ENCODE measurements around the gene P3H3.
A peak's percentile ranks its signal among the peaks of the same experiment; 100 is the strongest.
"Not testable (repeated sequence)": the region's sequence is repeated elsewhere in the genome, so short reads cannot be mapped to it uniquely, and the experiment has no call there.

P3H3 gene

DNA sequence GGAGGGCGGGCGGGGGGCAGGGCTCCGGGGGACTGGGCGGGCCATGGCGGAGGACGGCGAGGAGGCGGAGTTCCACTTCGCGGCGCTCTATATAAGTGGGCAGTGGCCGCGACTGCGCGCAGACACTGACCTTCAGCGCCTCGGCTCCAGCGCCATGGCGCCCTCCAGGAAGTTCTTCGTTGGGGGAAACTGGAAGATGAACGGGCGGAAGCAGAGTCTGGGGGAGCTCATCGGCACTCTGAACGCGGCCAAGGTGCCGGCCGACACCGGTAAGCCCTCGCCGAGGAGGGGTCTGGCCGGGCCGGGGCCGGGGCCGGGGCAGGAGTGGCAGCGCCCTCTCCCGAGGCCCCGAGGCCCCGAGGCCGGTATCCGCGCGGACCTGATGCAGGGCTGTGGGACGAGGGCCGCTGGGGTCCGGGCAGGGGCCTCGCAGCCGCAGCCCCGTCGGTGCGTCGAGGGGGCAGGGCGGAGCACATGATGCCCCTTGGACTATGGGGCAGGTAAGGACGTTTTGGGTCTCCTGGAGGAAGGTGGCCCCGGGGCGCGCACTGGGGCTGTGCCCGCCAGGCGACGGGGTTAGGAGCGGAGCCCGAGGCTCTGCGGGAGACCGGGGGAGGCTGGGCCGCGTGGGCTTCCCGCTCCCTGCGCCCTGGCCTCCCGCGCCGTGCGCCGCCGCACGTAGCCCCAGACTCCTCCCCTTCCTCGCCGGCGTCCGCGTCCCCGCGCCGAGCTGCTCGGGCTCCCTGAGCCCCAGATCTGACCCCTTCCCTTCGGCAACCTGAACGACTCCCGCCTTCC lies 39.4 kb downstream of the P3H3 start, which contains the start of gene TPI1:
TSS of gene TPI1 (plus strand) at position 119 of the 798 bp plus-strand sequence. CDS start at position 155, 36 bp downstream.
- DNase-seq: peak; percentile 92

DNA sequence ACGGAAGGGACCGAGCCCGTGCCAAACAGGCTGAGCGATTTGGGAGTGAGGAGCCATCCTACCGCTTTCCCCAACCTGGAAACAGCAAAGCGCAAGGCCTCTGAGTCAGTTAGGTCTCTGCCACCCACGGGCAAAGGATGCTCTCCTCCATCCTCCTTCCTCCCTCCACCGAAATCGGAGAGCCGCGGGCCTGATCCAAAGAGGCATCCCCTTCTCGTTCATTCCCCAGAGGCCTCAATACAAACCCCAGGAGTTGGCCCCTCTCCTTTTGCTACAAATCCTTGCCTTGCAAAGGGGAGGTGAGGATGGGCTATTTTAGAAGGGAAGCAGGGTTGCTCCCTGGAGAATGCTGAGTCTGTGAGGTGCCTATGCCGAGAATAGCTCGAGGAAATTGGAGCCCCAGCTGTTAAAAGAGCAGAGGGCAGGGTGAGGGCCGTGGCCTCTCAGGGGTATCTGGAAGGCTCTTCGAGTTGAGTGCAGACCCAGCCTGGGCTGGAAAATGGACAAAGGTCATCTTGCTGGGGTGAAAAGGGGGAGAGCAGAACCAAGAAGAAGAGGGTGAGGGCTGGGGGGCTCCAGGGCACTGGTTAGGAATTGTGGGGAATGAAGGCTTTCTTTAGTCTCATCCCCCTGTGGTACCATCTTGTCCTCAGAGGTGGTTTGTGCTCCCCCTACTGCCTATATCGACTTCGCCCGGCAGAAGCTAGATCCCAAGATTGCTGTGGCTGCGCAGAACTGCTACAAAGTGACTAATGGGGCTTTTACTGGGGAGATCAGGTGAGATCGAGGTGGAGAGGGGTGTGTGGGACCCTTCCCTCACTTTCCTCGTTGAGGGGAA lies 40.2 kb downstream of the P3H3 start:
- peak; percentile 62 for DNase-seq

DNA sequence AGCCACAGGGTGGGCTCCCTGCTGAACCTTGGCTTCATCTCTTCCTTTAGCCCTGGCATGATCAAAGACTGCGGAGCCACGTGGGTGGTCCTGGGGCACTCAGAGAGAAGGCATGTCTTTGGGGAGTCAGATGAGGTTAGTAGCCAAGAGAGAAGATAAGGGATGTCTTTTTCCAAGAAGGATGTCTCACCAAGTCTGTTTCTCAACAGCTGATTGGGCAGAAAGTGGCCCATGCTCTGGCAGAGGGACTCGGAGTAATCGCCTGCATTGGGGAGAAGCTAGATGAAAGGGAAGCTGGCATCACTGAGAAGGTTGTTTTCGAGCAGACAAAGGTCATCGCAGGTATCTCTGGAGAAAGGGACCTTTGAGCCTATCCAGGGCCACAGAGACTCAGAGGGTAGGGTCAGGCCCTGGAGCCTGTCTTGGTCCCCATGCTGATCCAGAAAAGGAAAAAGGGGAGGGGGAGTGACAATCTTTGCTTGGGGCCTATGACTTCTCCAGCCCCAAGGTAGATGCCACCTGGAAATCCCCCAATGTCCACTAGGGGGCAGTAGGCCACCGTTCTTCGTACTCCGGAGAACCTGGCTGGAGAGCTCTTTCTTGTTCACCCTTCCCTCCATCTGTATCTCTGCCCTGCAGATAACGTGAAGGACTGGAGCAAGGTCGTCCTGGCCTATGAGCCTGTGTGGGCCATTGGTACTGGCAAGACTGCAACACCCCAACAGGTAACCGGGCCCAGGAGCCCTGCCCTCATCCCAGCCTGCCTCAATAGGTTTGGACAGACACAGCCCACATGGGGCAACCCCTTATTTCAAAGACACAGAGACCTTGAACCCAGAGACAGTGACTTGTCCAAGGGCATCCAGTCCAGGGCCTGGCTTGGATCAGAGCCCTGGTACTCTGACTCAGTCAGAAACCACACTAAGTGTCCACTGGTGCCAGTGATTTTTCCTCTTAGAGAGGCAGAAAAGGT lies 41.1 kb downstream of the P3H3 start:
- DNase-seq: peak; percentile 92

DNA sequence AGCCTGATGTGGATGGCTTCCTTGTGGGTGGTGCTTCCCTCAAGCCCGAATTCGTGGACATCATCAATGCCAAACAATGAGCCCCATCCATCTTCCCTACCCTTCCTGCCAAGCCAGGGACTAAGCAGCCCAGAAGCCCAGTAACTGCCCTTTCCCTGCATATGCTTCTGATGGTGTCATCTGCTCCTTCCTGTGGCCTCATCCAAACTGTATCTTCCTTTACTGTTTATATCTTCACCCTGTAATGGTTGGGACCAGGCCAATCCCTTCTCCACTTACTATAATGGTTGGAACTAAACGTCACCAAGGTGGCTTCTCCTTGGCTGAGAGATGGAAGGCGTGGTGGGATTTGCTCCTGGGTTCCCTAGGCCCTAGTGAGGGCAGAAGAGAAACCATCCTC lies 42.1 kb downstream of the P3H3 start:
- not testable (repeated sequence) for DNase-seq

DNA sequence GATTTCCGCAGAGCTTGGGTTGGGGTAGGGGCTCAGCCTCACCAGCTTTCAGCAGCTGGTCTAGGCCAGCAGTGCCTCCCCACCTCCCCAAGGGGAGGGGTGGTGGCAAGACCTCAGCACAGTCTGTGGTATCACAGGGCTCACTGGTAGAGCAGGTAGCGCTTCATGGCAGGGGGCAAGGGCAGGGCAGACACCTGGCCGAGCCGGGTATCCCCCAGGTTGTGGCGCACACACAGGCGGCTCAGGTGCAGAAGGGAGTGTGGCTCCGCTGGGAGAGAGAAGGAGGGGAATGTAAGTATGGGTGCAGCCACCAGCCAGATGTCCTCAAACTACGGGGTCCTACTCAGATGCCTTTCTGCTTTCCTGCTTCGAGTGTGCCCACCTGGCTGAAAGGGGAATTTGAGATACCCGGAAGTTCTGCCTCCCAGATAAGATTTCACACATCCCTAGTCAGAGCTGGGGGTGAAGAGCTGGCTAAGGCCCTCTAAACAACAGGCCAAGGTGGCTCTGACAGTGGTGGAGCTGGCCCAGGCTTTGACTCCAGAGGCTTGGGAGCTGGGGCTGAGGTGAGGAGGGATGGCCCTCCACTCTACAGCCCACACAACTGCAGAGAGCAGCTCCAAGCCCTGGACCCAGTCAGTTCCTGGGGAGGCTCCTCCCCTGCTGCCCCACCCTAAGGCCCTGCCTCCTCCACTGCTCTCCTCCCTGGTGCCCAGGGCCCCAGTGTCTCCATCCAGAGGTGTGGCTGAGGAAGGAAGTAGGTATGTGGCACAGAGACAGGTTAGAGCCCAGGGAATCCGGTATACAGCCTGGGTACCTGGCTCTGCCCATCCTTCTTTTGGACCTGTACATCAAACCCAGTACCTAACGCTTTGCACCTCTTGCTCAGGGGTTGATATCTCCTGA lies 43.1 kb downstream of the P3H3 start:
- DNase-seq: peak; percentile 76

DNA sequence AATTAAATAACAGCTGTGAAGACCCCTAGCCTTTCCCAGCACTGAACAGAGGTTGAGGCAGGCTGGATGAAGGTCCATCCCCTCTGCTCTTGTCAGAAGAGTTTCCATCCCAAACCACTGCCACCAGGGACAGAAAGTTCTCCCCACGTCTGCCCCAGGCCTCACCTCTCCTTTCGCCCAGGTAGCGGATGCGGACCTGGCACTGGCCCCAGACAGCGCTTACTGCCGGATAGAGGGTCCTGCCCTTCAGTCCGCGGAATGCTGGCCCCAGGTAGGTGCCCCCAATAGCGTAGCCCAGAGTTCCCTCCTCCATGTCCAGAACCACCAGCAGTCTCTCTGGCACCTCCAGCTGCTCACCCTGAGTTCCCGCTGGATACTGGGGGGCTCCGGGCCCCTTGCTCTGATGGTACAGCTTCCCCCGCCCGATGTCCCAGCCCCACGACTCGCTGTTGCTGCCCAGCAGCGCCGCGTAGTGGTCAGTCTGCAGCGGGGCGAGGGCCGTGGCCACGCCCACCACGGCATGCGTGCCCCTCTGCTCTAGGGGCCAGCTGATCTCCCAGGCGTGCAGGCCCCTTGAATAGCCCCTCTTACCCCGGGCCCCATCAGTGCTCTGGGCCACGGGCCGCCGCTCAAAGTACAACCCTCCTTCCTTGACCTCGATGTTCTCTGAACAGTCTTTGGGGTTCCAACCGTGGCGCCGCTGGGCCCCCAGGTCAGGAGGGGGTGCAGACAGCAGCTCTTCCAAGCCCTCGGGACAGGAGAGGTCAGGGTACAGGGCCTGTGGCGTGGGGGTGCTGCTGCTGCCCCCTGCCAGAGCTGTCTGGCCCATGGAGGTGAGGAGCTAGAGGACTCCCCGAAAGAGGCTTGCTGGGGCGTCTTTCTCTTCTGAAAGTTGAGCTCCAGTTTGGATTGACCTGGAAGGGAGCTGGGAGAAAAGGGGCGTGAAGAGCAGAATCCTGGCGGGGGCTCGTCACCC lies 44.2 kb downstream of the P3H3 start:
- DNase-seq: peak; percentile 92

DNA sequence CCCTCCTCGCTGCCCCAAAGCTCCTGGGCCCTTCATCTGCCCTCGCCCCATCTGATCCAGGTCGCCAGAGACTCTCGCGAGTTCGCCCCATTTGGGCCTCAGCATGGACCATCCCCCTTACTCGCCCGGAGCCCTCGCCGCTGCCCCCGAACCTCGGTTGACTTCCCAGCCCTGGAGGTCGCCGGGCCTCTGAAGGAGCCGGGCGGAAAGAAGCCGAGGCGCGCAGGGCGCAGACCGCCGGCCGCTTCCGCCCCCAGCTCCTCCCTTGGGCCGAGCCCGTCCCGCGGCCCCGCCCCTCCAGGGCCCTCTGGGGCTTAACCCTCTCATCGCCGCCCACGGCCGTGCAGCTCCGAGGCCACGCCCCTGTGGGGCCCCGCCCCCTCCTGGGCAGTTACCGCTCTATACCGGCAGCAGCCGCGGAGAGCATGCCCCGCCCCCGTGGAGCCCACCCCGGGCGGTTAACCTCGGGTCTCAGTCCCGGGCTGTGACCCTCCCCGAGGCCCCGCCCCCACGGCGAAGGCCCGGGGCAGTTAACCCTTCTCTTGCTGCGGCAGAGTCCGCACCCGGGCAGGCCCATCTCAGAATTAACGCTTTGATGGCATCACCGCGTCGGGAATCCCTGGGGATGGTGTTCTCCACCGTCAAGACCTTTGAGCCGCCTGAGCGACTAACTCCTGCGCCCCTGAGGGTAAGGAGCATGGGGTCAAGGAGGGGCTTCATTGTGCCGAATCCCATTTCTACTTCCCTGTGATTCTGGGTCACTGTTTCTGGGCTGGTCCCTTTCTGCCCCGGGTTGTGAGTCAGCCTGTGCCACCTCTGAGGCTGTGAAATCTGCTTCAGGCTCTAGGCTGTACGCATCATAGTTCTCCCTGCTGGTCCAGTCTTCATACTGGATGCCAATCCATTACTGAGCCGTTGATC lies 45.1 kb downstream of the P3H3 start, which contains the start of gene SPSB2:
TSS of gene SPSB2 (minus strand) at position 210 of the 921 bp plus-strand sequence. CDS start 402 bp downstream, outside the sequence.
- DNase-seq: peak; percentile 99

DNA sequence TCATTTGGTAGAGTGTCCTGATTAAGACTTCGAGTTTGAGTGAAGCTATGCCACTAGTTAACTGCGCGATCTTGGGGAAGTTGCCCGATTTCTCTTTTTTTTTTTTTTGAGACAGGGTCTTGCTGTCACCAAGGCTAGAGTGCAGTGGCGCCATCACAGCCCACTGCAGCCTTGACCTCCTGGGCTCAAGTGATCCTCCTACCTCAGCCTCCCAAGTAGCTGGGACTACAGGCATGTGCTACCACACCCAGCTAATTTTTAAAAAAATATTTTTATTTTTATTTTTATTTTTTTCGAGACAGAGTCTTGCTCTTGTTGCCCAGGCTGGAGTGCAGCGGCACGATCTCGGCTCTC lies 45.8 kb downstream of the P3H3 start:
- not testable (repeated sequence) for DNase-seq

DNA sequence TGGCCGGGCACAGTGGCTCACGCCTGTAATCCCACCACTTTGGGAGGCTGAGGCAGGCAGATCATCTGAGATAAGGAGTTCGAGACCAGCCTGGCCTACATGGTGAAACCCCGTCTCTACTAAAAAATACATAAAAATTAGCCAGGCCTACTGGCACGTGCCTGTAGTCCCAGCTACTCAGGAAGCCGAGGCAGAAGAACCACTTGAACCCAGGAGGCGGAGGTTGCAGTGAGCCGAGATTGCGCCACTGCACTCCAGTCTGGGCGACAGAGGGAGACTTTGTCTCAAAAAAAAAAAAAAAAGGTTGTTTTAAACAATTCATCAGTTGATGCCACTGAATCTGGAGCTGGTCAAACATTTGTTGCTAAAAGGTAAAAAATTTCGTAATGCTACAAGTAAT lies 51.6 kb downstream of the P3H3 start:
- DNase-seq: not testable (repeated sequence)

DNA sequence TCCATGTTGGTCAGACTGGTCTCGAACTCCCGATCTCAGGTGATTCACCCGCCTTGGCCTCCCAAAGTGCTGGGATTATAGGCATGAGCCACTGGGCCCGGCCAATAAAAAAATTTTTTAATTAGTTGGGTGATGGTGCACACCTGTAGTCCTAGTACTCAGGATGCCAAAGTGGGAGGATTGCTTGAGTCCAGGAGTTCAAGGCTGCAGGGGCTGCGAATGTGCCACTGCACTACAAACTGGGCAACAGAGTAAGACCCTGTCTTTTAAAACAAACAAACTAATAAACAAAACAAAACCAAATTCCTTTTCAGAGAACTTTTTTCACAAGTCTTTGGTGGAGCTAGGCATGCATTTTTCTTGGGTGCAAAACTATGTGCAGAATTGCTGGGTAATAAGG lies 55.0 kb downstream of the P3H3 start:
- no peak for DNase-seq

DNA sequence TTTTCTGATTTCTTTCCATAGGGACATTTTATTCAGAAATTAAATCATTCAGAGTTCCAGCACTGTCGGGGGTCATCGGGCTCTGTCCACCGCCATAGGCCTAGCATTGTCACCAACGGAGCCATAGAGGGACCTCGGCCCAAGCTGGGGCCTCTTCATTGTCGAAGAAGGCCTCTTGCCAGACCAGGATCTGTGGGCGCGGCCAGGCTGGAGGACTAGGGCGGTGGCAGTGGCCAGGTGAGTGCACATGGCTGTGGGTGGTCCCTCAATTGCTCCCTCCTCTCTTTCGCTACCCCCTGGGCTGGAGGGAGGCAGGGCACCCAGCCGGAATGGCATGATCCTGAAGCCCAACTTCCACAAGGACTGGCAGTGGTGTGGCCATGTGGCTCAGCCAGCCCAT lies 55.5 kb downstream of the P3H3 start:
- no peak for DNase-seq

DNA sequence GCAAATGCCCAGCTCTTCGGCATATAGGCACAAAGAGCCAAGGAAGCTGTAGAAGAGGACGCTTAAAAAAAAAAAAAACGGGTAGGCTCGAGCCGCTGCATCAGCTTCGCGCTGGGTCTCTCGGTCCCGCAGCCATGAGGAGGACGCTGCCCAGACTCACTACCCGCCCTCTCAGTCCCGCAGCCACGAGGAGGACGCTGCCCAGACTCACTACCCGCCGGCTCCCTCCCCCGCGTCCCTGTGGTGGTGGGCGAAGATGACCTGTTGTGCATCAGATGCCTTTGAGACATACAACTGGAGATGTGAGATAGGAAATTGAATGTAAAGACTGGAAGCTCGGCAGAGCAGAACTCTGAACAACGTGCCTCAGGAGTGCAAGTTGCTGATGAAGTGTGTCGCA lies 56.3 kb downstream of the P3H3 start:
- DNase-seq: no peak

DNA sequence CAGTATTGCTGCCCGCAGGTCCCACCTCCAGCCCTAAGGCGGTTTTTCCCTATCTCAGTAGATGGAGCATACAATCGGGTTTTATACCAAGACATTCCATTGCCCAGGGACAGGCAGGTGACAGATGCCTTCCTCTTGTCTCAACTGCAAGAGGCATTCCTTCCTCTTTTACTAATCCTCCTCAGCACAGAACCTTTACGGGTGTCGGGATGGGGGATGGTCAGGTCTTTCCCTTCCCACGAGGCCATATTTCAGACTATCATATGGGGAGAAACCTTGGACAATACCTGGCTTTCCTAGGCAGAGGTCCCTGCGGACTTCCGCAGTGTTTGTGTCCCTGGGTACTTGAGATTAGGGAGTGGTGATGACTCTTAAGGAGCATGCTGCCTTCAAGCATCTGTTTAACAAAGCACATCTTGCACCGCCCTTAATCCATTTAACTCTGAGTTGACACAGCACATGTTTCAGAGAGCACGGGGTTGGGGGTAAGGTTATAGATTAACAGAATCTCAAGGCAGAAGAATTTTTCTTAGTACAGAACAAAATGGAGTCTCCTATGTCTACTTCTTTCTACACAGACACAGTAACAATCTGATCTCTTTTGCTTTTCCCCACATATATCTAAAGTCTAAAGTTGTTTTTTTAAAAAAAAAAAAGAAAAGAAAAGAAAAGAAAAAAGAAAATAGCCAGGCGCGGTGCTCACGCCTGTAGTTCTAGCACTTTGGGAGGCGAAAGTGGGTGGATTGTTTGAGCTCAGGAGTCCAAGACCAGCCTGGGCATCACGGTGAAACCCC lies 58.2 kb downstream of the P3H3 start:
- not testable (repeated sequence) for DNase-seq

DNA sequence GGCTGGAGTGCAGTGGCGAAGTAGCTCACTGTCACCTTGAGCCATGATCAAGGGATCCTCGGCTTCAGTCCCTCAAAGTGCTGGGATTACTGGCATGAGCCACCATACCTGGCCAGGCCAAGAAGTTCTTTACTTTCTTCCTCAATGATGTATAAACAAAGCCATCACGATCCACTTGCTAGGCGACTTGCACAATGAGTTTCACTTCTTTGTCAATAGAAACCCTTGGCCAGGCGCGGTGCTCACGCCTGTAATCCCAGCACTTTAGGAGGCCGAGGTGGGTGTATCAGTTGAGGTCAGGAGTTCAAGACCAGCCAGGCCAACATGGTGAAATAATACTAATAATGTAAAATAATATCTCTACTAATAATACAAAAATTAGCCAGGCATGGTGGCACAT lies 59.3 kb downstream of the P3H3 start:
- DNase-seq: no peak

DNA sequence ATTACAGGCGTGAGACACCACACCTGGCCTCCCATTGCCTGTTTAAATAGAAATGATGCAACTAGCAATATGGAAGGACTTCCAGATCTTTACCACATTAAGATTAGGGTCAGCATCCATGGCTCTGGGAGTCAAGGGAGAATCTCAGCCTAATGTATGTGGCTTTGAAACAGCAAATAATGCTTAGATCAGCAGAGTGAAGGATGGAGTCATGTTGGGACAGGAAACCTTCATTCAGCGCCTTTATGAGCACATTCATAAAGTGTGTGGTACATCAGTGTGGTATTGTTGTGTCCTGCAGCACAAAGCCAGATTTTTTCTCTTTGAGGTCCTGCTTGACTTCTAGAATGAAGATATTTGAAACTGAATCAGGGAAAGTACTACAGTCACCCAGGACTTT lies 60.2 kb downstream of the P3H3 start:
- DNase-seq: no peak

DNA sequence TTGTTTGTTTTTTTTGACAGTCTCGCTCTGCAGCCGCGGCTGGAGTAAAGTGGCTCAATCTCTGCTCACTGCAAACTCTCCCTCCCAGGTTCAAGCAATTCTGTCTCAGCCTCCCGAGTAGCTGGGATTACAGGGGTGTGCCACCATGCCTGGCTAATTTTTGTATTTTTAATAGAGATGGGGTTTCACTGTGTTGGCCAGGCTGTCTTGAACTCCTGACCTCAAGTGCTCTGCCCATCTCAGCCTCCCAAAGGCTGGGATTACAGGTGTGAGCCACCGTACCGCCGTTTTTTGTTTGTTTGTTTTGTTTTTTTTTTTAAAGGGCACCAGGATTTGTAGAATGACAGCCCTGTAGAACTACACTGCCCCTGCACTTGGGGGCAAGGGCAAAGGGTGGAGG lies 60.6 kb downstream of the P3H3 start:
- not testable (repeated sequence) for DNase-seq

All from hematopoietic multipotent progenitor cell treated with erythropoietin and hydrocortisone succinate and interleukin-3 and kit ligand, for 4 days (in vitro differentiated cells).